BE2C (cell line): ENCODE measurements around the gene MAPK6.

Experiments
- DNase-seq: peaks from one replicate; pipeline ENCODE4 v3.0.0-alpha.2; 2020
- H3K27me3 ChIP-seq: fragments of 250-450 bp; sonication (Bioruptor Pico); 2 replicates; pipeline ENCODE4 v1.5.1; 2020; ENCODE audit warnings: mild to moderate bottlenecking
- H3K36me3 ChIP-seq: fragments of 250-450 bp; sonication (Bioruptor Pico); 2 replicates; pipeline ENCODE4 v1.5.1; 2020; ENCODE audit warnings: mild to moderate bottlenecking
- H3K4me1 ChIP-seq: fragments of 250-450 bp; sonication (Bioruptor Pico); 2 replicates; pipeline ENCODE4 v1.5.1; 2020
- H3K4me3 ChIP-seq: 2 replicates; pipeline ENCODE4 v1.5.1; 2011; ENCODE audit warnings: low read depth, low read length
- H3K9me3 ChIP-seq: fragments of 250-450 bp; sonication (Bioruptor Pico); 2 replicates; pipeline ENCODE4 v1.5.1; 2020
- CTCF ChIP-seq: IDR thresholded peaks from 2 replicates; pipeline ENCODE4 v1.5.1; 2012; ENCODE audit warnings: mild to moderate bottlenecking, low read depth, low read length

The MAPK6 gene

GRCh38 chr15:52102463-52102862 lies 83.4 kb downstream of the MAPK6 start:
- H3K4me3 ChIP-seq: no peak overlapping the region
- no peaks in the 10 kb centered on the region; the same call in 1 of the 2 replicates for H3K4me1 ChIP-seq
- no peaks in the 10 kb centered on the region for H3K36me3 ChIP-seq
- no peaks in the 10 kb centered on the region for H3K27me3 ChIP-seq
- H3K9me3 ChIP-seq: no peaks in the 10 kb centered on the region
- no peak for DNase-seq
- no peak for TF ChIP-seq CTCF

GRCh38 chr15:52103217-52104207 lies 84.5 kb downstream of the MAPK6 start:
- Histone ChIP-seq H3K36me3 (no peaks in the 10 kb centered on the region), H3K27me3 (no peaks in the 10 kb centered on the region), H3K4me1 (no peaks in the 10 kb centered on the region; the same call in 1 of the 2 replicates), H3K4me3 (no peak overlapping the region), H3K9me3 (no peaks in the 10 kb centered on the region)
- no peak for TF ChIP-seq CTCF
- DNase-seq: peak; percentile 34

GRCh38 chr15:52104532-52105004 lies 85.5 kb downstream of the MAPK6 start:
- no peaks in the 10 kb centered on the region for H3K9me3 ChIP-seq
- no peak for TF ChIP-seq CTCF
- H3K4me3 ChIP-seq: no peak overlapping the region
- no peaks in the 10 kb centered on the region; the same call in 1 of the 2 replicates for H3K4me1 ChIP-seq
- H3K36me3 ChIP-seq: no peaks in the 10 kb centered on the region
- no peaks in the 10 kb centered on the region for H3K27me3 ChIP-seq
- no peak for DNase-seq

GRCh38 chr15:52105846-52106245 lies 86.8 kb downstream of the MAPK6 start:
- no peaks in the 10 kb centered on the region for H3K9me3 ChIP-seq
- DNase-seq: no peak
- no peak overlapping the region for H3K4me3 ChIP-seq
- H3K36me3 ChIP-seq: no peaks in the 10 kb centered on the region
- no peaks in the 10 kb centered on the region for H3K27me3 ChIP-seq
- no peak for TF ChIP-seq CTCF
- no peaks in the 10 kb centered on the region; the same call in 1 of the 2 replicates for H3K4me1 ChIP-seq

DNA sequence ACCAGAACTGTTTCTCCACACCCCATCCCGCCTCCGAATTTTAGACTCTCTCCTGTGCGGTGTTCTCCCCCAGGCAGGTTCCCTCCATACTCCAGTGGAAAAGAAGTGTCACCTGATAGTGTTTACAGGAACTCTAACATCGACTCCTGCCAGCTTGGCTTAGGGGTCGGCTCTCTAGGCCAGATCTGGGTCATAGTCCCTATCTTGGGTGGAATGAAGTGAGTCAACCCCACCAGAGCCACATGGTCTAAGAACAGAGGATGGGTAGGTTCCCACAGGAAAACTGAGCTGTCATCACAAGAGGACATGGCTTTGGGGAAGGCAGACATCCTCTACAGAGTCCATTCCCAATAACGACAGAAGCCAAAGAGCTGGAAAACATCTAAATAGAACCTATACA lies 87.6 kb downstream of the MAPK6 start:
- H3K36me3 ChIP-seq: no peaks in the 10 kb centered on the region
- no peak for TF ChIP-seq CTCF
- H3K27me3 ChIP-seq: no peaks in the 10 kb centered on the region
- no peak for DNase-seq
- H3K4me3 ChIP-seq: no peak overlapping the region
- H3K4me1 ChIP-seq: no peaks in the 10 kb centered on the region; the same call in 1 of the 2 replicates
- H3K9me3 ChIP-seq: no peaks in the 10 kb centered on the region

DNA sequence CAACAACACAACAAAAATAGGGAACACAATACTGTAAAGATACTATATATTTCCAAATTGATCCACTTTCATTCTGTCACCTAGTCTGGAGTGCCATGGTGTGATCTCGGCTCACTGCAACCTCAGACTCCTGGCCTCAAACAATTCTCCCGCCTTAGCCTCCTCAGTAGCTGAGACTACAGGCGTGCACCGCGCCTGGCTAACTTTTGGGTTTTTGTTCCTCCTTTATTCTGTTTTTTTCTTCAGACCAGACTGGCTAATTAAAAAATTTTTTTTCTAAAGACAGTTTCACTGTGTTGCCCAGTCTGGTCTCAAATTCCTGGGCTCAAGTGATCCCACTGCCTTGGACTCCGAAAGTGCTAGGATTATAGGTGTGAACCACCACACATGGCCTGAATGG lies 88.2 kb downstream of the MAPK6 start:
- Histone ChIP-seq H3K27me3 (no peaks in the 10 kb centered on the region), H3K9me3 (no peaks in the 10 kb centered on the region), H3K4me1 (no peaks in the 10 kb centered on the region; the same call in 1 of the 2 replicates), H3K4me3 (no peak overlapping the region), H3K36me3 (no peaks in the 10 kb centered on the region)
- DNase-seq: no peak
- TF ChIP-seq CTCF: no peak
